ENCODE results near the gene SLC51A.
"Not testable (repeated sequence)": the region's sequence is repeated elsewhere in the genome, so short reads cannot be mapped to it uniquely, and the experiment has no call there.

The SLC51A gene

DNA sequence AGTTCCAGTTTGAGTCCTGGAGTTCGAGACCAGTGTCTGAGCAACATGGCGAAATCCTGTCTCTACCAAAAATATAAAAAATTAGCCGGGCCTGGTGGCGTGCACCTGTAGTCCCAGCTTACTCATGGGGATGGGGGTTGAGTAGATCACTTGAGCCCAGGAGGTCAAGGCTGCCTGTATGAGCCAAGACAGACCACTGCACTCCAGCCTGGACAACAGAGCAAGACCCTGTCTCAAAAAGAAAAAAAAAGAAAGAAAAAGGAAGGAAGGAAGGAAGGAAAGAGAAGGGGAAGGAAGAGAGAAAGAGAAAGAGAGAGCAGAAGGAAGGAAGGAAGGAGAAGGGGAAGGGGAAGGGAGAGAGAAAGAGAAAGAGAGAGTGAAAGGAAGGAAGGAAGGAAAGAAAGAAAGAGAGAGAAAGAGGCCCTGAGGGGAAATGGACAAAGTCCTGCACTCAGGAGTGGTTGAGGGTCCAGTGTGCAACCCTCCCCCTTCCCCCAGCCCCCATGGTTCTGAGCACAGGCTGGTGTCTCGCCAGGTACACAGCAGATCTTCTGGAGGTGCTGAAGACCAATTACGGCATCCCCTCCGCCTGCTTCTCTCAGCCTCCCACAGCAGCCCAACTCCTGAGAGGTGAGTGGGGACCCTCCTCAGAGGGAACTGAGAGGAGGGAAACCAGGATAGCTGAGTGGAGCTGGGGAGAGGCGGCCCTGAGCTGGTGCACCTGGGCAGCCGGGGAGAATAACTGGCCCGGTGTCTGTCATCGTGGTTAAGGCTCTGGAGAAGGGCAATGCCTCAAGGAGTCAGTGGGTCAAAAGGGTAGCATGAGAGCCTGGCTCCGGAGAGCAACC lies 1.2 kb downstream of the SLC51A start:
- FAIRE-seq: no peak

DNA sequence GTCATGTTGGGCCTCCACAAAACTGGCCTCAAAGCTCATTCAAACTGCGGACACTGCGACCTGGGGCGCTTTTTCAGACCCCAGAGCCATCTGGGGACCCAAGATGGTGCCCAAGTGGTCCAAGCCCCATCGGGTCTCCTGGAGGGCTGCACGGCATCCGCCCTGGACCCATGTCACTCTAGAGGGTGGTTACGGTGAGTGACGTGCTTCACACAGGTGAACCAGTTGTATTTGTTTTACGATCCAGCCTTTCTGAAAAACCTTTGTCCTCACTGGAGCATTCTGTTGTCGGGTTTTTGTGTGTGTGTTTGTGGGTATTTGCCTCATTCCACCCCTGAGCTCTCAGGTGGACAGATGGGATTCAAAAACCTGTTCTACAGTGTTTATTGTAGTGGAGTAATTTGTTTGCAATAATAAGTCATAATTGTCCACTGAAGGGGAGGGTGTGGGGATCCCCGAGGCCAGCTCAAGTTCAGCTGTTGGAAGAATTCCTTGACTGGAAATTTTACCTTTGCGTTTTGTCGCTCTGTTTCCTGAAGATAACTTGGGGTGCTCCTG lies 1.9 kb downstream of the SLC51A start:
- no peak for FAIRE-seq

DNA sequence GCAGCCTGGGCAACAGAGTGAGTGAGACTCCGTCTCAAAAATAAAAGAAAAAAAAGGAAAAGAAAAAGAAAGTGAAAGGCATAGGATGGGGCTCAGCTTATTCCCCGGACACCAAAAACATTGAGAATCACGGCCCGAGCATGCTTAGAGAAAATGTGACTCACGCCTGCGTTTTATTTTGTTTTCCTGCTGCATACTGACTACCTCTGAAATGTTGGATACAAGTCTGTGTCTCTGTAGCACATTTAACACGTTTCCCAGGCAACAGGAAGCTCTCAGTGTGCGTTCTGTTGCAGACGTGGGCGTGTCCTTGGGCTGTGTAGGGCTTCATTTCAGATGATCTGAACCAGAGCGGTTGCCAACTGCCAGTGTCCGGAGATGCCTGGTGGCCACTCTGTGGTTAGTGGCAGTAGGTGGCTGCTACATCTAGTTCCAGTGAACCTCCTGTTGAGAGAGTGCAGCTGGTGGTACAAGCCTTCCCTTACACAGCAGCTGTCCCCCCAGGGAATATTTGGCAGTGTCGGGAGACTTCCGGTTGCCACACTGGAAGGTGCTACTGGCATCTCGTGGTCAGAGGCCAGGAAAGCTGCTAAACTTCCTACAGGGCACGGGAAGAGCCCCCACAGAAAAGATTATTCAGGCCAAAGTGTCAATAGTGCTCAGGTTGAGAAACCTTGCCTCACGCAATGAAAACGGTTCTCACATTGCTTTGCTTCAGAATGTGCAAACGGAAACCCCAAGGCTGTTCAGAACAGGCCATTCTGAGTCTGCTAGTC lies 3.0 kb downstream of the SLC51A start:
- FAIRE-seq: no peak

DNA sequence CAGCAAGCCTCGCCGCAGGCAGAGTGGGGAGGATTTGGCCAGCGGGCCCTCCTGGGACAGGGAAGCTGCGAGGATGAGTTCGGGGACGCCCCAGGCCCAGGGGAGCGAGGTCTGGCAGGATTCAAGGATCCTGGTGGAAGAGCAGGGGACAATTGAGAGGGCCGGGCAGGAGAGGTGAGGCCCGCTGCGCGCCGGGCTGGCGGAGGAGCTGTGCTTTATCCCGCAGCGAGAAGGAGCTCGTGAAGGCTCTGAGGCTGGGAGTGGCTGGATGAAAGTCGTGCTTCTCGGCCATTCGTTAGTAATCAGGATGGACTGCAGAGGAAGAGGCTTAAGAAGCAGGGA lies 3.6 kb downstream of the SLC51A start:
- FAIRE-seq: no peak

DNA sequence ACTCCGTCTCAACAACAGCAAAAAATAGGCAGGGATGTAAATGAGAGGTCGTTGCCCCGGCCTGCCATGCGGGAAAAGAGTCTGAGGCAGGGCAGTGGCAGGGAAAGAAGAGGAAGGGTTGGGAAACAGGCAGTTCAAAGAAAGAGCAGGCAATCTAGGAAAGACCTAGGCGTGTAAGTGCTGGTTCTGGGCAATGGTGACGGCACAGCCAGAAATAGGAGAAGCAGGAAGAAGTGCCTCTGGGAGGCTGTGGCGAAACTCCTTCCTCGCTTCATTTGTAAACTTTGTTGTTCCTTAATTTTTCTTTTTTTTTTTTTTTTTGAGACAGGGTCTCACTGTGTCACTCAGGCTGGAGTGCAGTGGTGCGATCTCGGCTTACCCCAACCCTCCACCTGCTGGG lies 4.3 kb downstream of the SLC51A start:
- no peak for FAIRE-seq

DNA sequence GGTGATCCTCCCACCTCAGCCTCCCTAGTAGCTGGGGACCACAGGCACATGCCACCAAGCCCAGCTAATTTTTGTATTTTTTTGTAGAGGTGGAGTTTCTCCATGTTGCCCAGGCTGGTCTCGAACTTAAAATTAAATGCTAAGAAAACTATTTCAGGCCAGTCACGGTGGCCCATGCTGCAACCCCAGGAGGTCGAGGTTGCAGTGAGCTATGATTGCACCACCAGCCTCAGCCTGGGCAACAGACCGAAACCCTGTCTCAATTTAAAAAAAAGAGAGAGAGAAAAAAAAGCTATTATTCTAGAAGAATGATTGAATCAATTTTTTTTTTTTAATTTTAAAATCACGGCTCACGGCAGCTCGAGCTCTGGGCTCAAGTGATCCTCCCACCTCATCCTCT lies 4.7 kb downstream of the SLC51A start:
- FAIRE-seq: no peak

DNA sequence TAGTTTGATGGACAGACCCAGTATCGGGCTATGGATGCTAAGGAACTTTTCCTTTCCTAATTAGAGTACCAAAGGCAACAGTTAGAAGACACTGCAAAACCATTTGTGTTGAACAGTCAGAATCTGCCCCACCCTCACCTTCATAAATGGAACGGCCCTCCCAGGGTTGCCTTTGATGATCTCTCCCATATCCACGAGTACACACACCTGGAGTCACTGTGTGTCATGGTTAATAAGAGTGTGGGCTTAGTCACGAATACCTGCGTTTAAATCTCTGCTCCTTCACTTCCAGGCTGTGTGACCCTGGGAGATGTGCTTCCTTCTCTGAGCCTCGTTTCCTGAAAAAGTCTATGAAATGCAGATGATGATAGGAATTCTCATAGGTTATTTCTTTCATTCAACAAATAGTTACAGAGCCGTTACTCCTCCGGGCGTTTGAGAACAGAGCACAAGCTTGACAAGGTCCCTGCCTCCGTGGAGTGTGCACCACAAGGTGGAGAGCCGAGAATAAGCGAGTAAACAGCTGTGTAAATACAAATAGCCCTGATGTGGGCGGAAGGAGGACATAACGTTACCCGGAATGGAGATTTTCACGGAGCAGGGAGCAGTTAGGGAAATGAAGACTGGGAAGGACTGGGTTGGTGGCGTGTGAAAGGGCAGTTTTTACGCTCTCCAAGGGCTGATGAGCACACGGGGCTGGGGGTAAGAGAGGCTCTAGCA lies 6.7 kb downstream of the SLC51A start:
- FAIRE-seq: no peak

DNA sequence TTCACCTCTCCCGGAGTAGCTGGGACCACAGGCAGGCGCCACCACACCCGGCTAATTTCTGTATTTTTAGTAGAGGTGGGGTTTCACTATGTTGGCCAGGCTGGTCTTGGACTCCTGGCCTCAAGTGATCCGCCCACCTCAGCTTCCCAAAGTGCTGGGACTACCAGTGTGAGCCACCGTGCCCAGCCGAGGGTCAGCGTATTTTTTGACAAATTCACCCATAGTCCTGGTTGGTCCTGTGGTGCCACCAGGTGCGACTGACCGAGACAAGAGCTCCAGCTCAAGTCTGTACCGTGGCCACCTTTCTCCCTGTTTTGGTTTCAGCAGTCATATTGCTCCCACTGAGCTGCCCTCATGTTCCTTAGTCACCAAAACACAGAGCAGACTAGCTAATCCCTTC lies 8.8 kb downstream of the SLC51A start:
- FAIRE-seq: no peak

DNA sequence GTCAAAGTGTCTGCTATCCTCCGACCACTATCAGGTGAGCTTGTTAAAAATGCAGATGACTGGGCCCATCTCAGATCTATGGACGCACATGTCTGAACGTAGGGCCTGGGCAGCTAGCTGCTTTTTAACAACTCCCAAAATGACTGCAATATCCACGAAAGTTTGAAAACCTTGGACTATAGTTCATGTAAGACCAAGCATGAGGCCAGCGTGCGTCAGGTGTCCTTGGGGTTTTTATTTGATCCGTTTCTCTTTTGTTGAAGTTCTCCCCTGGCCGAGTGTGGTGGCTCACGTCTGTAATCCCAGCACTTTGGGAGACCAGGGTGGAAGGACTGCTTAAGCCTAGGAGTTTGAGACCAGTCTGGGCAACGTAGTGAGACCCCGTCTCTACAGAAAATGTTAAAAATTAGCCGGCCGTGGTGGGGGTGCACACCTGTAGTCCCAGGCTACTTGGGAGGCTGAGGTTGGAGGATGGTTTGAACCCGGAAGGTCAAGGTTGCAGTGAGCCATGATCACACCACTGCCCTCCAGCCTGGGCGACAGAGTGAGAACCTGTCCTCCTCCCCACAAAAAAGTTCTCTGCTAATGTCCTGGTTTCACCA lies 9.5 kb downstream of the SLC51A start:
- FAIRE-seq: no peak

DNA sequence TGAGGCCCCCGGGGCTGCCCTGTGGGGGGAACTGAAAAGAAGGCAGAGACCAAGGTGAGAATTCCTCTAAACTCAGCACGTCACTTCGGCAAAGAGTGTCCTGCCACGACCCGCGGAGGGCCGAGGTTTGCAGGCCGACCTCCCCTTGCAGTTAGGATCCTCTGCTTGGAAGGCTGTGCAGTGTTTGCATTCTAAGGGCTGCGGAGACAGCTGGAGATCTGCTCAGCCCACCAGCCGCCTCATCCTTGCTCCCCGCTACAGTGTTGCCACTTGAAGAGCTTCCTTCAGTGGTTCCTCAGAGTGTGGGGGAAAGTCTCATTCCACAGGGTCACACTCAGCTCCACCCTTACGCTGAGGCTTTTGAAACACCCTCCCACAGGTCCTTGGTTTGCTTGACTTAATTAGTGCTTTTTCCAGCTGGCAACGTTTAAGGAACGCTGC lies 10.8 kb downstream of the SLC51A start:
- FAIRE-seq: no peak

DNA sequence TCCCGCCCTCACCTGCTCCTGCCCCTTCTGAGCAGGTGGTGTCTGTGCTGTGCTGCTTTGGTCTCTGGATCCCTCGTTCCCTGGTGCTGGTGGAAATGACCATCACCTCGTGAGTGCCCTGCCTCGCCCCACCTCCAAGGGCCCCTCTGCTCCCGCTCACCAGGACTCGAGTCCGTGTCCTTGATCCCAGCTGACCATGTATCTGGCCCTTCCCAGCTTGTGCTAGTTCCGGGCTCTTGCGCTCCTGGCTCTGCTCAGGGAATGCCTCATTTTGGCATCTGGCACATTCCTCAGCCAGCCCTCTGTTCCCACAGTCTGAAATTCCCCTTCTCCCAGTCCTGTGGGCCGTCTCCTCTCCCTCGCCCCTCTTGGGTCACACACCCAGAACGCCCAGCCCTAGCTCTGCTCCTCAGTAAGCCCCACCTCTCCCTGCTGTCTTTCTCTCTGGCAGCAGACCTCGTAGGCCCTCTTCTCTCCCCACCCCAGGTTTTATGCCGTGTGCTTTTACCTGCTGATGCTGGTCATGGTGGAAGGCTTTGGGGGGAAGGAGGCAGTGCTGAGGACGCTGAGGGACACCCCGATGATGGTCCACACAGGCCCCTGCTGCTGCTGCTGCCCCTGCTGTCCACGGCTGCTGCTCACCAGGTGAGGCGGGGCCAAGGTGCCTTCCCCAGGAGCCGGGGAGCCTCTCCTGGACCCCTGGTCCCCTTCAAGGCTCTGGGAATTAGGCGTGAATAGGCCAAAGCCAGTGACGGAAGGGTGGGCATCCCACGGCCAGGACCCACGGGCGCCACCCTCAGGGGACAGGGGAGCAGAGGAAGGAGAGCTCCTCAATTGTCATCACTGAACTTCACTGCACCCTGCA lies 11.5 kb downstream of the SLC51A start:
- FAIRE-seq: no peak

DNA sequence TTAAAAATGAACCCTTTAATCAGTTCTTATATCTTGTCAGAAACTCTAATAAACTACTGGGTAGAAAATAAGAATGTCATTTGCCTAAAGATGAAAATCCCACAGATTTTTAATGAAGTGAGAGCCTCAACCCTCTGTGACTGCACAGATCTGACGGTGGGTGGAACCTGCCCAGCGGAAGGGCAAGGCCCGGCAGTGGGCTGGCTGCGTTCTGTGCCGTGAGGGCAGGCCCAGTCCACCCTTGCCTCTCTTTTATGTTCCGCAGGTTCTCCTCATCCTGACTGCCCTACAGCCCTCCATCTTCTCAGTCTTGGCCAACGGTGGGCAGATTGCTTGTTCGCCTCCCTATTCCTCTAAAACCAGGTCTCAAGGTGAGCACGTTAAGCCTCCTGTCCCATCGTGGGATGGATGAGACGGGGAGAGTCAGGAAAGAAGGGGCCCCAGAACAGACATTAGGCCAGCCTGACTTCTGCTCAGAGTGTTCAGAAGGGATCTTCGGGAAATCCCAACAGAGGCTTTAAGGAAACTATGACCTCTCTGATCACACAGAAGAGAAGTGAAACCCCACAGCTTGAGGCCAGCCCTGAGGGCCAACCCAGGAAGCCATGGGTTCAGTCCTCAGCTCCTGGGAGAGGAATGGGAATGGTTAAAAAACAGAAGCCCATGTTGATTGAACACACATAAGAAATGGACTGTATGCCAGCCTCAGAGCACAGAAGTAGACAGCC lies 16.0 kb downstream of the SLC51A start:
- FAIRE-seq: no peak

DNA sequence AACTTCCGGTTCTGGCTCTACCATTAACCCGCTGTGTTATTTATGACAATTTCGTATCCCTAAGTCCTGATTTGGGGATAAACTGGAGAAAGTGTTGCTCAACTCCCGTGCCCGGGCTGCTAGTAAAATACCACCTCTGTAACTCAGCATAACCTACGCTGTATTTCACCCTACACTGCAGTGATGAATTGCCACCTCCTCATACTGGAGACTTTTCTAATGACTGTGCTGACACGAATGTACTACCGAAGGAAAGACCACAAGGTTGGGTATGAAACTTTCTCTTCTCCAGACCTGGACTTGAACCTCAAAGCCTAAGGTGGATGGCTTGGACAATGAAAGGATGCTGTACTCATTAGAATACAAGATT lies 16.5 kb downstream of the SLC51A start:
- no peak for FAIRE-seq

DNA sequence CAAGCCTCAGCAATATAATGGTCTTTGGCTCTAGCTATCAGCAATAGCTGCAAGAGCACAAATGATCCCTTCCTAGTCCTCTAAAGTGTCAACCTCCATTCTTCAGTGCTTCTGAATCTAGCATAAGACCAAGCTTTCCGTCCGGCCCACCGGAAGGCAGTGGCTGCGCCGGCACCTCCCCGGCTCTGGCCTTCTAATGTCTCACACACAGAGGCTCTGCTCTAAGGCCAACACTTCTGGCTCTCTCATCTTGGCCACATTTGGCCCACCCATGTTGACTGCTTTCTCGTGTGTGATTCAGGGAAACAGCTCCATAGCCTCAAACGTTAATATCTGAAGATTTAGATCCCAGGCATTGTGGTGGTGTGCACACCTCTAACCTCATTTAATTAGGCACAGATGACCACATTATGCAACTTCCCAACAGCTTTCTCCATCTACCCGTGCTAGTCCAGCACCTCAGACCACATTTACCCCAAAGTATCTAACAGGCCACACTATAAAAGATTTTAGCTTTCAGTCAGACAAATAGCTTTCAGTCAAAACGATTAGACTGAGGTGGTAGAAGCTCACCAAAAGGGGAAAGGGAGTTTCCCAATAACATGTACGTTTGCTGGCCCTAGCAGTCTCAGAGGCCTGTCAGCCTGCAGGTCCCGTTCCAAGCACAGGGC lies 19.3 kb downstream of the SLC51A start:
- FAIRE-seq: no peak

DNA sequence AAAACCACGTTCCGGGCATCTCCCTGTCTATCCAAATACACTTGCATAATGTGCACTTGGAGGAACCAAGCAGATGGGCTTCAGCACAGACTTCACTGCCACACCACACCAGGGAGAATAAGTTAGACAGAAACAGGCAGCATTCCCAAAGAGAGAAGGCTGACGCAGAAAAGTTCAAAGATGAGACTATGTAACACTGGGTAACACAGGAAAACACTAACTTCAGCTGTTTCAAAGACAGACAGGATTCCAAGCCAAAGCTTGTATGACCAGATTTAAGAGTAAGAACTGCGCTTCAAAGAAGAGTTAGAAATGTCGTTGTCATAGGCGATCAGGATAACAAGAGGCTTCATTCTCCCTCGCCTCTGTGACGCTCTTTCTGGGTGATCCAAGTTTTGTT lies 19.9 kb downstream of the SLC51A start:
- FAIRE-seq: no peak

DNA sequence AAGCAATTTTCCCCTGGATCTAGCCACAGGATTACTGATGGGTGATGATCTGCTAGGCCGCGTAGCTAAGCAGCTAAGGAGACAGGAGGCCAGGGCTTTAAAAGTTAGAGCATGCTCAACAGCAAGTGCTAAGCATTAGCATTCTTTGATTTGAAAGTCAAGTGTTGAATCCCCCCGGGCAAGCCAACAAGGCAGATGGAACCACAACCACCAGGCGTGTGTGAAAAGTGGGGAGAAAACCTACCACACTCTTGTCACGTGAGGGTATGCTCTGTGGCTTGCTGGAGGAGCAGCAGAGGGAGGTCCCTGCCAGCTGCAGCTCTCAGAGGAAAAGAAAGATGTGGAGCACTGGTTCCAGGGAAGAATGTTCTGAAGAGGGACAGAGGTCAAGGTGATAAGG lies 20.9 kb downstream of the SLC51A start:
- no peak for FAIRE-seq

DNA sequence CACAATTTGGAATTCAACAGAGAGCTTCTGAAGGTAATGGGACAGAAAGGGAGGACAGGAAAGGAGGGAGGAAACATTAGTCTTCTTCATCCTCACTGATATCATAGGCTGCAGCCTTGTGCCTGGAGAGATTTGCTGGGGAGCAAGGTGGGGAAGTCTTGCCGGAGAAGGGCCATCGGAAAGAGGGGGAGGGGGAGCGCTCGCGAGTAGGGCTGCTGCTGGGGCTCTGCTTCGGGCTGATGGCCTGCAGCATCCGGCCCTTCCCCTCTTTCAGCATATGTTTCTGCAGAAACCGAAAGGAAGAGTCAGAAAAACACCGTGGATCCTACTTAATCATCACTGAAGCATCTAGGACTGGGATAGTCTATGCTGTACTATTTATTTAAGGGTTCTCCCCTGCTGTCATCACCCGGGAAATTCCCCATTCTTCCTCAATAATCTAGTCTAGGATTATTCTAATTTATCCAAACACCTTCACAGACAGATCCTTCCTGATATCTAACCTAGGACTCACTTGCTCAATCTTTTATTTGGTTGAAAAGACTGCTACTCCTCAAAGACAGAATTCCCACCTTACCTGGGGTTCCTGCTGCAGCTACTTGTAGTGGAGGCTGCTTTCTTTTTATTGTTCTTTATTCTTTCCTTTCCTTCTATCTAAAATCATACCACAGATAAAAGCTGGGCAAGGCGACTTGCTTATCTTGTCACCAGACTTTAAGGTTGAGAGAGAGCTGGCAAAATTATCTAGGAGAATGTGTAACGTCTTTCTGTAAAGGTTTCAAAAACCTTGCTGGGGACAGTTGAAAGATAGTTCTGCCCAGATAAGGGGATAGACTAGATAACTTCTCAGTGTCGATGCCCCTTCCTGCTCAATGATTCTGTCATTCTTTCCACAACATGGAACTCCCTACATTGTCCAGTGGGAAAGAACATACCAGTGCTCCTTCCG lies 22.6 kb downstream of the SLC51A start:
- FAIRE-seq: no peak

DNA sequence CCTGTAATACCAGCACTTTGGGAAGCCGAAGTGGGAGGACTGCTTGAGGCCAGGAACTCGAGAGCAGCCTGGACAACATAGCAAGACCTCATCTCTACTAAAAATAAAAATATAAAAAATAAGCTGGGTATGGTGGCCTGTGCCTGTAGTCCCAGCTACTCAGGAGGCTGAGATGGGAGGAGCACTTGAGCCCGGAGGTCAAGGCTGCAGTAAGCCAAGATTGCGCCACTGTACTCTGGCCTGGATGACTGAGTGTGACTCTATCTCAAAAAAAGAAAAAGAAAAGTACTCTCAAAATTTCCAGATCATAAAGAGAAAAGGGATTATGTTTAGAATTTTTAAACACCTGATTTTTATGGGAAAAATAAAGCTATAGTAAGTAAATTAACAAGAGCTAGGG lies 24.1 kb downstream of the SLC51A start:
- FAIRE-seq: no peak

DNA sequence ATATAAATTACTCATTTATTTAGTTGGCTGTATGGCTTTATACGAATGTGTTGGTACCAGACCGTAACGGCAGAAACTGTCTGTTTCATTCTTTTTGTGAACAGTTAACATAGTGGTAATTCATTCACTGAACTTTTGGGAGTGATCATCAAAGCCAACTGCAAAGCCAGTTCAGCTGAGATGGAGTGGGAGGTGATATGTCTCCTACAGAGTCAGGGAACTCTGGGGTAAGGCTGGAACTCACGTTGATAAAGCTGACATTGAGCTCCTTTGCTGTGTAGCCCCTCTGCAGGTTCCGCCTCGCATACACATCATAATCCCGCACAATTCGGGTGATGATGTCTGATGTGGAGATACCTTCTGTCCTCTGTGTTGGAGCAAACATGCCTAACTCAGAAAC lies 25.4 kb downstream of the SLC51A start:
- FAIRE-seq: no peak

DNA sequence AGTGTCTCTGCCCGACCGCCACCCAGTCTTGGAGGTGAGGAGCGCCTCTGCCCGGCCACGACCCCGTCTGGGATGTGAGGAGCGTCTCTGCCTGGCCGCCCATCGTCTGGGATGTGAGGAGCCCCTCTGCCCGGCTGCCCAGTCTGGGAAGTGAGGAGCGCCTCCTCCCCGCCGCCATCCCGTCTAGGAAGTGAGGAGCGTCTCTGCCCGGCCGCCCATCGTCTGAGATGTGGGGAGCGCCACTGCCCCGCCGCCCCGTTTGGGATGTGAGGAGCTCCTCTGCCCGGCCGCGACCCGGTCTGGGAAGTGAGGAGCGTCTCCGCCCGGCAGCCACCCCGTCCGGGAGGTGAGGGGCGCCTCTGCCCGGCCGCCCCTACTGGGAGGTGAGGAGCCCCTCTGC lies 27.8 kb downstream of the SLC51A start:
- FAIRE-seq: not testable (repeated sequence)
